Stimulated activated naive CD4-positive, alpha-beta T cell (primary cell): ENCODE data around the gene NTN5.
"Not testable (repeated sequence)": the region's sequence is repeated elsewhere in the genome, so short reads cannot be mapped to it uniquely, and the experiment has no call there.

Source experiments
- DNase-seq, 6 experiments: peaks; one replicate each; lab custom pipeline; 2025; lab: John Stamatoyannopoulos, UW

Gene NTN5

GRCh38 chr19:48696353-48697010 is 23.7 kb upstream of the NTN5 start:
- peak in 1 of 6 experiments; percentile 15 for DNase-seq

DNA sequence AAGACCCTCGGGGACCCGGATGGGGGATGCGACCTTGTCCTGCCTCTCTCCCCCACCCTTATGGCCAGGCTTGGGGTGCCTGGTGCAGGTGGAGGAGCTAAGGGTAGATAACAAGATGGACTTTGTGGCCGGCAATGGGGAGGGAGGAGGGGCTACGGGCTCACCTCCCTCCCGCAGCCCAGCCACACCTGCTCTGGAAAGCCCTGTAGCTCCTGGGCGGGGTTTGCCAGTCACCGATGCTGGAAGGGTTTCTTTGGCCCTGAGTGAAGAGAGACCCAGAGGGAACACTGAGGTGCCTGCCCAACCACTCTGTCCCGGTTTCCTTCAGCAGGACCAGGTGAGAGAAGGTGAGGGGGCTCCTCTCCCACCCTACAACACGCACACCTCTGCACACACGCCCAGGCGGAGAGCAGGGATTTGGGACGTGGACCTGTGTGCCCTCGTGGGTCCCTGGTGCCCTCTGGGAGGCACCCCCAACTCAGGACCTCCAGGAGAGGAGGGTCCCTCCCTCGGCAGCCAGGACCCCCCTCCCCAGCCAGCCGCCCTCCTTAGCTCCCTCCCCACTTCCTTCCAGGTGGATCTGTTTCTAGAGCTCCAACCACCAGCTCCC is 23.0 kb upstream of the NTN5 start, which contains the start of gene FUT2:
Gene FUT2, plus strand, starts transcription at position 229 of the 610 bp plus-strand sequence. CDS start 6,986 bp downstream, outside the sequence.
- no peak for DNase-seq

GRCh38 chr19:48693629-48694028 is 20.8 kb upstream of the NTN5 start:
- DNase-seq = not testable (repeated sequence)

DNA sequence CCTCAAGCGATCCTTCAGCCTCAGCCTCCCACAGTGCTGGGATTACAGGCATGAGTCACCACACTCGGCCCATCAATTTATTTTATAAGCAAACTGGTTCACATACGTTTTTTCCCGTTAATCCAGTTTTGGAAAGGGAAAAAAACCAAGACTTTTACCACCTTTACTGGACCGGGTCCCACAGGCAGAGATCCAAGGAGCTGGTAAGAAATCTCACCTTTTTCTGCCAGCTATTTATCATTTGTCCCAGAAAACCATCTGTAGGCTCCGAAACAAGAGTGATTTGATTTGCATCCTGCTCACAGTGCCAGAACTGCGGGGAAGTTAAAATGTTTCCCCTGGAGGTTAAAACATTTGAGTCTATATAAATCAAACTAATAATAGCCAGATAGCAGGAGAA is 16.6 kb upstream of the NTN5 start:
- DNase-seq = no peak

GRCh38 chr19:48687776-48688175 is 15.0 kb upstream of the NTN5 start:
- DNase-seq = no peak

DNA sequence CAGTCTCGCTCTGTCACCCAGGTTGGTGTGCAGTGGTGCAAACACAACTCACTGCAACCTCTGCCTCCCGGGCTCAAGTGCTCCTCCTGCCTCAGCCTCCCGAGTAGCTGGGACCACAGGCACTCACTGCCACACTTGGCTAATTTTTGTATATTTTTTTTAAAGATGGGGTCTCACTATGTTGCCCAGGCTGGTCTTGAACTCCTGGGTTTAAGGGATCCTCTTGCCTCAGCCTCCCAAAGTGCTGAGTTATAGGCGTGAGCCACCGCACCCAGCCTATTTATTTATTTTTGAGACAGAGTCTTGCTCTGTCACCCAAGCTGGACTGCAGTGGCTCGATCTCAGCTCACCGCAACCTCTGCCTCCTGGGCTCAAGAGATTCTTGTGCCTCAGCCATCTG is 13.8 kb upstream of the NTN5 start:
- DNase-seq = not testable (repeated sequence)

DNA sequence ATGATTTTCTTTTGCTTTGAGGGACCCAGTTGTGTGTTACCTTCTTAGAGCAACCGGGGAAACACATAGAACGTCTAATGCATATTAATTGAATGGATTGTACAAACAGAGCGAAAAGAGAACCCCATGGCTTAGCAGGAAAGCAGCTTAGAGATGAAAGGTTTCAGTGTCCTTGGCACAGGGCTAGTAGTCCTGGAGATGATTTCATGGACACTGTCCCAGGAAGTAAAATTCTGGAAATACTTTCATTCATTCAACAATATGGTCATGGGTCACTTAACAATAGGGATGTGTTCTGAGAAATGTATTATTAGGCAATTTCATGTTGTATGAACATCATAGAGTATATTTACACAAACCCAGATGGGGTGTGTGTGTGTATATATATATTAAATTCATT is 13.3 kb upstream of the NTN5 start:
- DNase-seq = no peak

GRCh38 chr19:48685583-48685982 is 12.8 kb upstream of the NTN5 start:
- DNase-seq = no peak

DNA sequence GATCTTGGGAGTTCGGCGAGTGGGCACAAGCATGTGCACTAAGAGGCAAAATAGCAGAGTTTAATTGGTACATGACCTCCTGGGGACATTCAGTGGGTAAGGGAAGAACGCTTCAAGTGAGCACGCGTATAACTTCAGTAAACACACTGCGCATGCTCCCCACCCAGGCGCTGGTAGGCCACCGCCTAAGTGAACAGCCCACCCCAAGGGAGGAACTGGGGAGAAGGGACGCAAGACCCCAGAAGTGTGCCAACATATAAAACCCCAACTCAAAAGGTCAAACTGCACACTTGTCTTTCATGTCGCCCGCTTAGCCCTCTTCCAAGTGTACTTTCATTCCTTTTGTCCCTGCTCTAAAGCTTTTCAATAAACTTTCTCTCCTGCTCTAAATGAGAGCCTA is 10.5 kb upstream of the NTN5 start:
- DNase-seq = peak in 3 of 6 experiments; percentile 9 to 27 (median 27)

GRCh38 chr19:48681127-48681470 is 8.3 kb upstream of the NTN5 start:
- DNase-seq = no peak

- no peak for DNase-seq
Observed at GRCh38 chr19:48680436-48681126, 7.8 kb upstream of the NTN5 start.

DNA sequence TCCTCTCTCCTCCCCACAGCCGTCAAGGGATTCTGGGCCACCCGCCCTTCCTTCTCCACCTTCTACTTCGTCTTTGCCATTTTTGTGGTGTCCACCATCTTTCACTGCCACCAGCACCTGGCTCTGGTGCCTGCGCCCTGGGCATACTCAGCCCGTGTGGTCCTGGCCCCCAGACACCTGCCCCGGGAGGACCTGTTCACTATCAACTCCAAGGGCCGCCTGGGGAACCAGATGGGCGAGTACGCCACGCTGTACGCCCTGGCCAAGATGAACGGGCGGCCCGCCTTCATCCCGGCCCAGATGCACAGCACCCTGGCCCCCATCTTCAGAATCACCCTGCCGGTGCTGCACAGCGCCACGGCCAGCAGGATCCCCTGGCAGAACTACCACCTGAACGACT is 7.2 kb upstream of the NTN5 start:
- not testable (repeated sequence) for DNase-seq

- no peak for DNase-seq
Observed at GRCh38 chr19:48678201-48678600, 5.4 kb upstream of the NTN5 start.

- DNase-seq = no peak
Observed at GRCh38 chr19:48676887-48677286, 4.1 kb upstream of the NTN5 start.

- no peak for DNase-seq
Observed at GRCh38 chr19:48676487-48676886, 3.7 kb upstream of the NTN5 start.

DNA sequence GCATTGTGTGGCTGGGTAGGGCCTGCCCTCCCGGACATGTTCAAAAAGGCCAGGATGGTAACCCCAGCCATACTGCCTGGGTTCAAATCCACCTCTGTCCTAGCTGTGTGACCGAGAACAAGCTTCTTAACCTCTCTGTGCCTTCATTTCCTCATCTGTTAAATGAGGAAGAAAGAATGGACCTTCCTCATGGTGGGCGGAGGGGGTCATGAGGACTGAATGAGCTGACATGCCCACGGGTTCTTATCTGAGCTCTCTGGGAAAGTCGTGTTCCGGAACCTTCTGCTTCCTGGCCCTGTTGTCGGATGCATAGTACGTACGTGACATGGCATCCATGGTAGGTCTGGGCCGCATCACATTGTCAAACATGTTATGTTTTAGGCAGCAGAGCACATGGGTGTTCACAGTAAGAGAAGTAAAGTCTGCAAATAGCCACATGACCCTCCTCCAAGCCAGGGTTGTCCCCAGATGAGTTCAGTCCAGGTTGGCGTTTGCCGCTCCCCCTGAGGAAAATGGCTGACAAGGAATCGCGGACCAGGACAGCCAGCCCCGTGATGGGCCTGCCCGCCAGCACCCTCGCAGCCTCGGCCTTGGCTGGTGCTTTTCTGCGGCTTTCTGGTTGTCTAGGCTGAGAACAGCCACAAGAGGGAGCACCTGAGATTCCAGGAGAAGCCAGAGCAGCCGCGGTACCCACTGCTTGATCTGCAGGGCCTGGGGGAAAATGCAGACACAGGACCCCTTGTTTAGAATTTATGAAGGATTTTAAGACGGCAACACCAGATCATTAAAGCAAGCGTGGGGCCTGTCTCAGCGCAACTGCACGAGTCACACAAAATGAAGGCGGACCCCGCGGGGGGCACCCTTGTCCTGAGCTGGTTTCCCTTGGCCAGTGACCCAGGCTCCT is 2.4 kb upstream of the NTN5 start:
- peak; percentile 48 to 81 (median 60) for DNase-seq

GRCh38 chr19:48674216-48674809 is 1.5 kb upstream of the NTN5 start:
- DNase-seq = no peak

- no peak for DNase-seq
Observed at GRCh38 chr19:48673436-48674100, 751 bp upstream of the NTN5 start.

DNA sequence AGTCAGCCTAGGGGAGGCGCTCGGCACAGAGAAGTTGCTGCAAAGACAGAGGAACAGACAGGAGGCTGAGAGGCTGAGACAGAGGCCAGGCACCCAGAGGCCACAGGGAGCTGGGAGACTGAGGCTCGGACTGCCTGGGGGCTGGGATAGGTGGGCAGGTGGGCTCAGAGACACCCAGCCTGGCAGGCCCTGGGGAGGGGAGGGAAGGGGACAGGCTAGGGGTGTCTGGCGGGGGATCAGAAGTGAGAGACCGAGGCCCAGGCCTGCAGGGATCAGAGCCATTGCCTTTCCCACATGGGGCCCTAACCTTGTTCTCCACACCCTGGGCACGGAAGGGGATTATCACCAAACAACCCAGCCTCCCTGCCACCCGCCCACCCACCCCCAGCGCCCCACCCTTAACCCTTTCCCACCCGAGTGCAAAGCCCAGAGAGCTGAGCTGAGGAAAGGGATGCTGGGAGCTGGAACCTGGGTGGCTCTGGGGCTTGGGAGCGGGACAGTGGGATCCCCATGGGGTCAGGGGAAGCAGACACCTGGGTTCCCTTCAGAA is 1.3 kb downstream of the NTN5 start:
- no peak for DNase-seq

- DNase-seq = no peak
Observed at GRCh38 chr19:48670699-48671445, 1.9 kb downstream of the NTN5 start.
